ENCODE data around the gene IDH3G. TPM values are rescaled to one million over a fixed set of nuclear protein-coding genes. Genes with fewer than 3 reads are reported as not detected.

The IDH3G gene
- total RNA-seq, 1 donor, result 40.2 TPM

DNA sequence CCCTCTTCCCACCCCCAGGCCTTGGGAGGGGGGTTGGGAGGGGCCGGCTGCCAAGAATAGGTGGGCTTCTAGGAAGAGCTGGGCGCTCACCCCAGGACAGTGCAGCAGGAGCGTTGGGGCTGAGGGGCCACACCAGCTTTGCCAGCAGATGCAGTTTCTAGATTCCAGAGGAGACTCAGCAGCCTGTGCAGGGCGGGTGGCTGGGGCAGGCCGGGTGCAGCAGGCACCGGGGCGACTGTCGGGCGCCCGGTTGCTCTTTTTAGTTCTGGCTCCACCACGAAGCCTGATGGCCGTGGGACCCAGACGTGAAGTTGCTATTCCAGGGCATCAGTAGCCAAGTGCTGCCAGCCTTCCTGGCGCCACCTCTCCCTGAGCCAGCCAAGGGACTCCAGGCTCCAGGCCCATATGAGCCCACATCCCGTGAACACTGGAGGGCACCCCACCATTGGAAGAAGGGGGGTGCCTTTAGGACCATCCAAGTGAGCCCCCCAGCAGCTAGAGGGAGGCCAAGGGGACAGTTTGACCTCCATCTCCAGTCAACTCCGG lies 6.1 kb upstream of the IDH3G start:
- peaks cover 20% of the 10 kb centered on the region for H3K79me2 ChIP-seq (ENCODE audit: insufficient read depth, low read length)
- H3K27me3 ChIP-seq (ENCODE audit: insufficient read depth, low read length), result no peaks in the 10 kb centered on the region
- TF ChIP-seq, protein P1, sequence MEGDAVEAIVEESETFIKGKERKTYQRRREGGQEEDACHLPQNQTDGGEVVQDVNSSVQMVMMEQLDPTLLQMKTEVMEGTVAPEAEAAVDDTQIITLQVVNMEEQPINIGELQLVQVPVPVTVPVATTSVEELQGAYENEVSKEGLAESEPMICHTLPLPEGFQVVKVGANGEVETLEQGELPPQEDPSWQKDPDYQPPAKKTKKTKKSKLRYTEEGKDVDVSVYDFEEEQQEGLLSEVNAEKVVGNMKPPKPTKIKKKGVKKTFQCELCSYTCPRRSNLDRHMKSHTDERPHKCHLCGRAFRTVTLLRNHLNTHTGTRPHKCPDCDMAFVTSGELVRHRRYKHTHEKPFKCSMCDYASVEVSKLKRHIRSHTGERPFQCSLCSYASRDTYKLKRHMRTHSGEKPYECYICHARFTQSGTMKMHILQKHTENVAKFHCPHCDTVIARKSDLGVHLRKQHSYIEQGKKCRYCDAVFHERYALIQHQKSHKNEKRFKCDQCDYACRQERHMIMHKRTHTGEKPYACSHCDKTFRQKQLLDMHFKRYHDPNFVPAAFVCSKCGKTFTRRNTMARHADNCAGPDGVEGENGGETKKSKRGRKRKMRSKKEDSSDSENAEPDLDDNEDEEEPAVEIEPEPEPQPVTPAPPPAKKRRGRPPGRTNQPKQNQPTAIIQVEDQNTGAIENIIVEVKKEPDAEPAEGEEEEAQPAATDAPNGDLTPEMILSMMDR (IDR thresholded peaks at IDR 0.05; ENCODE audit: extremely low read depth, low read depth, low read length), result no peak
- no peak overlapping the region for H3K4me3 ChIP-seq (ENCODE audit: insufficient read depth, low read length)
- peaks cover 6% of the 10 kb centered on the region for H3K4me1 ChIP-seq (ENCODE audit: insufficient read depth, low read length)
- peaks cover 16% of the 10 kb centered on the region for H4K20me1 ChIP-seq (ENCODE audit: insufficient read depth, low read length)
- H3K27ac ChIP-seq (ENCODE audit: low read depth, low read length), result no peak overlapping the region
- peaks cover 3% of the 10 kb centered on the region for H3K36me3 ChIP-seq (ENCODE audit: insufficient read depth, low read length)
- no peak overlapping the region for H2AFZ ChIP-seq (ENCODE audit: low read length)
- DNase-seq (ENCODE audit: insufficient read length, low spot score, missing footprints), result no peak
- H3K4me2 ChIP-seq (ENCODE audit: insufficient read depth, low read length), result no peak overlapping the region
- no peaks in the 10 kb centered on the region for H3K9me3 ChIP-seq (ENCODE audit: low read depth, low read length)

DNA sequence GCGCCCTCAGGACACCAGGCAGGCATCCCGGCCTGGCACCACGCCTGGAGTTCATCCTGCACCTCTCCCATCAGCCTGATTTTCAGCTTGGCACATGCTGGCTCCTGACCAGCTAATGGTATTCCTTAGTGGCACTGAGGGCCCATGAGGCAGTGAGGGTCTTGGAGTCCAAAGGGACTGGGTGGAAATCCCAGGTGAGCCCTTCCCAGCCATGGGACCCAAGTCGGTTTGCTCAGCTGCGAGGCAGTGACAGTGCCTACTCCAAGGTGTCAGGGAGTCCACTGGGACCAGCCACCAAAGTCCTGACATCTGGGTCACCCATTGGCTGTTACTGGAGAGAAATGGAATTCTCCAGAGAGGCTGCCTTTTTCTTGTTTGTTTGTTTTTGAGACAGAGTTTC lies 5.2 kb upstream of the IDH3G start:
- H4K20me1 ChIP-seq (ENCODE audit: insufficient read depth, low read length), result peaks cover 17% of the 10 kb centered on the region
- H3K4me3 ChIP-seq (ENCODE audit: insufficient read depth, low read length), result no peak overlapping the region
- no peaks in the 10 kb centered on the region for H3K27me3 ChIP-seq (ENCODE audit: insufficient read depth, low read length)
- TF ChIP-seq, protein P1 (IDR thresholded peaks at IDR 0.05; ENCODE audit: extremely low read depth, low read depth, low read length), result no peak
- no peak for DNase-seq (ENCODE audit: insufficient read length, low spot score, missing footprints)
- peaks cover 28% of the 10 kb centered on the region for H3K79me2 ChIP-seq (ENCODE audit: insufficient read depth, low read length)
- H3K9me3 ChIP-seq (ENCODE audit: low read depth, low read length), result no peaks in the 10 kb centered on the region
- H3K36me3 ChIP-seq (ENCODE audit: insufficient read depth, low read length), result peaks cover 3% of the 10 kb centered on the region
- peaks cover 6% of the 10 kb centered on the region for H3K4me1 ChIP-seq (ENCODE audit: insufficient read depth, low read length)
- no peak overlapping the region for H3K4me2 ChIP-seq (ENCODE audit: insufficient read depth, low read length)
- H3K27ac ChIP-seq (ENCODE audit: low read depth, low read length), result no peak overlapping the region
- H2AFZ ChIP-seq (ENCODE audit: low read length), result no peak overlapping the region

DNA sequence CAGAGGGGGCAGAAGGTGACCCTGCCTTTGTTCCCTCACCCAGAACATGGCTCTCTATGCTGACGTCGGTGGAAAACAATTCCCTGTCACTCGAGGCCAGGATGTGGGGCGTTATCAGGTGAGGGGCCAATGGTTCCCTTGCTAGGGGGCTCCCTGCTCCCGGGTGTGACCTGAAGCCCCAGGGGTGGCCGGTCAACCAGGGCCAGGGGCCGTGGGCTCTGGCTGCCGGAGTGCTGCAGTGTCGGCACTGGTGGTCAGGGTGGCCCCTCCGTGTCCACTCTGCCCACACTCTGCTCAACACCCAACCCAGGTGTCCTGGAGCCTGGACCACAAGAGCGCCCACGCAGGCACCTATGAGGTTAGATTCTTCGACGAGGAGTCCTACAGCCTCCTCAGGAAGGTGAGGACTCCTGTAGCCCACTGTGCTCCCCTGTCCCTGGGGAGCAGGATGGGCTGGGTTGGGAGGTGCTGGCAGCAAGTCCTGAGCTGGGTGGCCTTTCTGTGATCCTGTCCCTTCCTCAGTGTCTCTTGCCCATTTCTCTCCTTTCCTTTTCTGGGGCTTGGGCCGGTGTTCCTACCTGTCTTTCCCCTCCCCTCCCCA lies 3.3 kb upstream of the IDH3G start:
- Histone ChIP-seq H3K27ac (ENCODE audit: low read depth, low read length) (no peak overlapping the region), H3K36me3 (ENCODE audit: insufficient read depth, low read length) (peaks cover 3% of the 10 kb centered on the region), H4K20me1 (ENCODE audit: insufficient read depth, low read length) (peaks cover 23% of the 10 kb centered on the region)

More for the DNA sequence above, 3.3 kb upstream of the IDH3G start:
- Histone ChIP-seq H3K4me2 (ENCODE audit: insufficient read depth, low read length) (no peak overlapping the region), H3K4me3 (ENCODE audit: insufficient read depth, low read length) (no peak overlapping the region), H3K27me3 (ENCODE audit: insufficient read depth, low read length) (no peaks in the 10 kb centered on the region), H2AFZ (ENCODE audit: low read length) (no peak overlapping the region), H3K79me2 (ENCODE audit: insufficient read depth, low read length) (peaks cover 40% of the 10 kb centered on the region), H3K4me1 (ENCODE audit: insufficient read depth, low read length) (peaks cover 13% of the 10 kb centered on the region), H3K9me3 (ENCODE audit: low read depth, low read length) (no peaks in the 10 kb centered on the region)
- no peak for DNase-seq (ENCODE audit: insufficient read length, low spot score, missing footprints)
- TF ChIP-seq, protein P1 (IDR thresholded peaks at IDR 0.05; ENCODE audit: extremely low read depth, low read depth, low read length), result no peak
